ENCODE results near the gene WWOX. TPM values are rescaled to one million over a fixed set of nuclear protein-coding genes. Genes with fewer than 3 reads are reported as not detected.
A peak's percentile ranks its signal among the peaks of the same experiment; 100 is the strongest.

The WWOX gene
- total RNA-seq, 1 experiment from 2014 or later = 79.9 TPM

DNA sequence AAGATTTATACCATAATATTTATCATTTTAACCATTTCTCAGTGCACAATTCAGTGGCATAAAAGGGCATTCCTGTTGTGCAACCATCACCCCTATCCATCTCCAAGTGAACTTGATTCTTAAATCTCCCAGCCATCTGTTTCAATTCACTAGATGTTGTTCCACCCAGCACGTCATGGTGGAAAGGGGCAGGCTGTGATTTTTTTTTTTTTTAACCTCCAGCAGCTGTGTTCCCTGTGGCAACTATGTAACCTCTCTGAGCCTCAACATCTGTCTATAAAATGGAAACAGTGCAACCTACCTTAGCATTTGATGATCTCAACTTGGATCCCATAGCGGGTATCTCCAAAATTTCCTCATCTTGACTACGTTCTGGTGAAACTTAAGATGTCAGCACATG lies 604.5 kb downstream of the WWOX start:
- no peaks in the 10 kb centered on the region for H3K4me1 ChIP-seq (ENCODE audit: insufficient read depth, low read length, poor library complexity, severe bottlenecking)
- H3K9me3 ChIP-seq (ENCODE audit: low read depth, low read length, poor library complexity, severe bottlenecking) = peaks cover 7% of the 10 kb centered on the region
- ChIA-PET POLR2A (ENCODE audit: low non-redundant PET) (no interaction called here), CTCF (no interaction called here)
- H3K27me3 ChIP-seq (replicated peaks; ENCODE audit: insufficient read depth, low read depth, low read length, poor library complexity) = no peaks in the 10 kb centered on the region
- TF ChIP-seq EZH2 (IDR thresholded peaks at IDR 0.05; ENCODE audit: borderline replicate concordance, low read depth, low read length, poor library complexity, severe bottlenecking) = no peak
- TF ChIP-seq, protein P1, sequence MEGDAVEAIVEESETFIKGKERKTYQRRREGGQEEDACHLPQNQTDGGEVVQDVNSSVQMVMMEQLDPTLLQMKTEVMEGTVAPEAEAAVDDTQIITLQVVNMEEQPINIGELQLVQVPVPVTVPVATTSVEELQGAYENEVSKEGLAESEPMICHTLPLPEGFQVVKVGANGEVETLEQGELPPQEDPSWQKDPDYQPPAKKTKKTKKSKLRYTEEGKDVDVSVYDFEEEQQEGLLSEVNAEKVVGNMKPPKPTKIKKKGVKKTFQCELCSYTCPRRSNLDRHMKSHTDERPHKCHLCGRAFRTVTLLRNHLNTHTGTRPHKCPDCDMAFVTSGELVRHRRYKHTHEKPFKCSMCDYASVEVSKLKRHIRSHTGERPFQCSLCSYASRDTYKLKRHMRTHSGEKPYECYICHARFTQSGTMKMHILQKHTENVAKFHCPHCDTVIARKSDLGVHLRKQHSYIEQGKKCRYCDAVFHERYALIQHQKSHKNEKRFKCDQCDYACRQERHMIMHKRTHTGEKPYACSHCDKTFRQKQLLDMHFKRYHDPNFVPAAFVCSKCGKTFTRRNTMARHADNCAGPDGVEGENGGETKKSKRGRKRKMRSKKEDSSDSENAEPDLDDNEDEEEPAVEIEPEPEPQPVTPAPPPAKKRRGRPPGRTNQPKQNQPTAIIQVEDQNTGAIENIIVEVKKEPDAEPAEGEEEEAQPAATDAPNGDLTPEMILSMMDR (conservative IDR thresholded peaks at IDR 0.05; ENCODE audit: low read depth, low read length) = no peak
- intact Hi-C loops (cut with micrococcal nuclease; ENCODE audit: unreplicated experiment) = no loop called here
- peak; percentile 2 for DNase-seq (ENCODE audit: low spot score)
- BruUV-seq (replicated peaks) = no TSS peak
- no peak overlapping the region for H3K27ac ChIP-seq (ENCODE audit: low read depth, low read length, poor library complexity, severe bottlenecking)
- H3K4me3 ChIP-seq (ENCODE audit: low read depth, low read length, poor library complexity, severe bottlenecking) = no peak overlapping the region
- H3K36me3 ChIP-seq (ENCODE audit: insufficient read depth, low read length, poor library complexity, severe bottlenecking) = no peaks in the 10 kb centered on the region

- Histone ChIP-seq H3K36me3 (ENCODE audit: insufficient read depth, low read length, poor library complexity, severe bottlenecking) (no peaks in the 10 kb centered on the region), H3K4me1 (ENCODE audit: insufficient read depth, low read length, poor library complexity, severe bottlenecking) (peaks cover 3% of the 10 kb centered on the region), H3K27me3 (replicated peaks; ENCODE audit: insufficient read depth, low read depth, low read length, poor library complexity) (no peaks in the 10 kb centered on the region), H3K27ac (ENCODE audit: low read depth, low read length, poor library complexity, severe bottlenecking) (no peak overlapping the region), H3K4me3 (ENCODE audit: low read depth, low read length, poor library complexity, severe bottlenecking) (no peak overlapping the region), H3K9me3 (ENCODE audit: low read depth, low read length, poor library complexity, severe bottlenecking) (peaks cover 7% of the 10 kb centered on the region)
- TF ChIP-seq EZH2 (IDR thresholded peaks at IDR 0.05; ENCODE audit: borderline replicate concordance, low read depth, low read length, poor library complexity, severe bottlenecking) = no peak
- TF ChIP-seq, protein P1 (conservative IDR thresholded peaks at IDR 0.05; ENCODE audit: low read depth, low read length) = no peak
- intact Hi-C loops (cut with micrococcal nuclease; ENCODE audit: unreplicated experiment) = no loop called here
- POLR2A ChIA-PET (ENCODE audit: low non-redundant PET) = no interaction called here
- CTCF ChIA-PET = no interaction called here
- DNase-seq (ENCODE audit: low spot score) = peak; percentile 67
- BruUV-seq (replicated peaks) = no TSS peak
These were observed 605.0 kb downstream of the WWOX start for GRCh38 chr16:78704416-78704815.

- intact Hi-C loops (cut with micrococcal nuclease; ENCODE audit: unreplicated experiment) = no loop called here
- H3K36me3 ChIP-seq (ENCODE audit: insufficient read depth, low read length, poor library complexity, severe bottlenecking) = no peaks in the 10 kb centered on the region
- POLR2A ChIA-PET (ENCODE audit: low non-redundant PET) = no interaction called here
- H3K4me3 ChIP-seq (ENCODE audit: low read depth, low read length, poor library complexity, severe bottlenecking) = no peak overlapping the region
- no peak for TF ChIP-seq EZH2 (IDR thresholded peaks at IDR 0.05; ENCODE audit: borderline replicate concordance, low read depth, low read length, poor library complexity, severe bottlenecking)
- TF ChIP-seq, protein P1 (conservative IDR thresholded peaks at IDR 0.05; ENCODE audit: low read depth, low read length) = peak; percentile 41
- peaks cover 7% of the 10 kb centered on the region for H3K9me3 ChIP-seq (ENCODE audit: low read depth, low read length, poor library complexity, severe bottlenecking)
- BruUV-seq (replicated peaks) = no TSS peak
- H3K27me3 ChIP-seq (replicated peaks; ENCODE audit: insufficient read depth, low read depth, low read length, poor library complexity) = no peaks in the 10 kb centered on the region
- CTCF ChIA-PET = interaction anchor here (0.6 kb wide), 1 partner anchor 64 kb away, joined by 3 read pairs; no protein-coding TSS in a partner anchor
- H3K27ac ChIP-seq (ENCODE audit: low read depth, low read length, poor library complexity, severe bottlenecking) = no peak overlapping the region
- peaks cover 4% of the 10 kb centered on the region for H3K4me1 ChIP-seq (ENCODE audit: insufficient read depth, low read length, poor library complexity, severe bottlenecking)
- DNase-seq (ENCODE audit: low spot score) = peak; percentile 8
These were observed 606.2 kb downstream of the WWOX start for GRCh38 chr16:78705694-78706093.

All from A673 (cell line).